PFSK-1 (cell line): ENCODE data around the gene GPR153.

Experiments used
- POLR2AphosphoS5 ChIP-seq: IDR thresholded peaks from 2 replicates; pipeline ENCODE4 v1.6.1; 2012; ENCODE audit warnings: low read depth, mild to moderate bottlenecking, control low read depth, low read length, moderate library complexity
- REST ChIP-seq, 2 experiments: IDR thresholded peaks; 2 replicates each; pipeline versions ENCODE4 v1.6.1 to v1.8.0; 2011 to 2012; ENCODE audit warnings: low read depth in 2 of 2, low read length in 2 of 2, control low read depth in 1 of 2, inconsistent platforms in 1 of 2, mild to moderate bottlenecking in 1 of 2, moderate library complexity in 1 of 2; ENCODE audit not compliant: insufficient read depth in 1 of 2
- SIN3A ChIP-seq: IDR thresholded peaks from 2 replicates; pipeline ENCODE4 v1.6.1; 2012; ENCODE audit warnings: mild to moderate bottlenecking, low read length, moderate library complexity, borderline replicate concordance; ENCODE audit not compliant: insufficient read depth
- TAF1 ChIP-seq: IDR thresholded peaks from 2 replicates; pipeline ENCODE4 v1.6.1; 2012; ENCODE audit warnings: low read length, control low read depth, borderline replicate concordance; ENCODE audit not compliant: insufficient read depth

- TF ChIP-seq POLR2AphosphoS5, result no peak
- no peak for TF ChIP-seq REST (IDR thresholded peaks at IDR 0.05; ENCODE audit: insufficient read depth in 1 of 2, low read depth in 2 of 2, low read length in 2 of 2)
- TF ChIP-seq TAF1, result no peak
- no peak for TF ChIP-seq SIN3A
These were observed 17.7 kb downstream of the GPR153 start for GRCh38 chr1:6243053-6243834.
